ENCODE data around the gene AKT3. TPM values are rescaled to one million over a fixed set of nuclear protein-coding genes. Genes with fewer than 3 reads are reported as not detected.

The AKT3 gene
- total RNA-seq, 1 donor from 2014 or later = 36.2 TPM

DNA sequence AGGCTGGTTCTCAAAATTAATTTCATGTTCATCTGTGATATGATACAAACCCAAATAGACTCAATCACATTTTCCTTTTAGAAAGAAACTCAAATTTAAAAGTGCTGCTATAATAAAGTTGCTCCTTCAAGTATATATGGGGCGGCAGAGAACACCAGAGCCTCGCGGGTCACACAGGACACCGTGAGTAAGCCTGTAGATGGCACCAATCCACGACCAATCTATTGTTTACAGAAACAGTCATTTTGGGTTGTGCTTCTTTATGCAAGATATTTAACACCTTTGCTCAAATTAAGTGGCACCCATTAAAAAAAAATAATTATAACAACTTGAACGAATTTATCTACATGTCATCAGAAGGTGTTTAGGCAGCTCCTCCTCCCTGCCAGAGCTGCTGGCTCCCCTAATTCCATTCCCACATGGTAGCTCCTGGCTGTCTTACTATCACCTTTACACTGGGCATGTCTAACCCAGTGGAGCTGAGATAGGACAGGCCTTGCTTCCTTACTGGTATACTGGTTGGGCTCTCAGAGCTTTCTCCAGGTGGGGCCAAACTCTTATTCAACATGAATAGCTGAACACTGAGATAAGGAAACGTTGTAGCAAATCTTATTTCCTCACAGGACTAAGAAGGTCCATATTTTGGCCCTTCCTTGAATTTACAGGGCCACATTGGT, 307.2 kb downstream of the AKT3 start:
- Histone ChIP-seq H3K79me2 (ENCODE audit: low read depth) (no peaks in the 10 kb centered on the region), H3K9me3 (ENCODE audit: low read depth) (no peaks in the 10 kb centered on the region), H3F3A (ENCODE audit: low read depth) (no peaks in the 10 kb centered on the region), H3K9ac (no peak overlapping the region), H3K4me2 (no peak overlapping the region), H3K36me3 (no peaks in the 10 kb centered on the region), H3K4me1 (no peaks in the 10 kb centered on the region), H4K20me1 (ENCODE audit: low read depth) (no peaks in the 10 kb centered on the region), H3K27me3 (no peaks in the 10 kb centered on the region), H3K4me3 (no peak overlapping the region), H3K27ac (no peak overlapping the region), H2AFZ (replicated peaks) (no peak overlapping the region)
- Mint-ChIP-seq H3K9me3 (no peaks in the 10 kb centered on the region), H3K4me3 (no peak overlapping the region), H3K4me1 (no peaks in the 10 kb centered on the region), H3K27me3 (ENCODE audit: insufficient read depth, low read depth) (no peaks in the 10 kb centered on the region), H3K27ac (no peak overlapping the region), H3K36me3 (peaks cover 12% of the 10 kb centered on the region)
- TF ChIP-seq EZH2 (IDR thresholded peaks at IDR 0.05) (no peak), CTCF (IDR thresholded peaks at IDR 0.05) (no peak), EZH2phosphoT487 (IDR thresholded peaks at IDR 0.05) (no peak)
- DNase-seq (ENCODE audit: low spot score) = no peak

- no peaks in the 10 kb centered on the region for H3F3A ChIP-seq (ENCODE audit: low read depth)
- H4K20me1 ChIP-seq (ENCODE audit: low read depth) = no peaks in the 10 kb centered on the region
- no peak overlapping the region for H3K27ac Mint-ChIP-seq
- H3K9me3 ChIP-seq (ENCODE audit: low read depth) = no peaks in the 10 kb centered on the region
- no peaks in the 10 kb centered on the region for H3K9me3 Mint-ChIP-seq
- no peak for DNase-seq (ENCODE audit: low spot score)
- no peaks in the 10 kb centered on the region for H3K36me3 ChIP-seq
- no peaks in the 10 kb centered on the region for H3K27me3 Mint-ChIP-seq (ENCODE audit: insufficient read depth, low read depth)
- no peak overlapping the region for H3K27ac ChIP-seq
- no peak overlapping the region for H3K4me3 Mint-ChIP-seq
- TF ChIP-seq EZH2 (IDR thresholded peaks at IDR 0.05) (no peak), EZH2phosphoT487 (IDR thresholded peaks at IDR 0.05) (no peak), CTCF (IDR thresholded peaks at IDR 0.05) (no peak)
- peaks cover 12% of the 10 kb centered on the region for H3K36me3 Mint-ChIP-seq
- no peak overlapping the region for H2AFZ ChIP-seq (replicated peaks)
- H3K9ac ChIP-seq = no peak overlapping the region
- H3K4me1 Mint-ChIP-seq = no peaks in the 10 kb centered on the region
- no peaks in the 10 kb centered on the region for H3K4me1 ChIP-seq
- no peak overlapping the region for H3K4me2 ChIP-seq
- H3K4me3 ChIP-seq = no peak overlapping the region
- H3K79me2 ChIP-seq (ENCODE audit: low read depth) = no peaks in the 10 kb centered on the region
- no peaks in the 10 kb centered on the region for H3K27me3 ChIP-seq
Observed at GRCh38 chr1:243539636-243540035, 310.4 kb downstream of the AKT3 start.

- H3K36me3 Mint-ChIP-seq = peaks cover 4% of the 10 kb centered on the region
- Histone ChIP-seq H3K4me2 (no peak overlapping the region), H3K9ac (no peak overlapping the region), H3K27me3 (no peaks in the 10 kb centered on the region), H3K79me2 (ENCODE audit: low read depth) (no peaks in the 10 kb centered on the region), H3K4me3 (no peak overlapping the region), H4K20me1 (ENCODE audit: low read depth) (no peaks in the 10 kb centered on the region), H3K4me1 (no peaks in the 10 kb centered on the region), H3K9me3 (ENCODE audit: low read depth) (no peaks in the 10 kb centered on the region), H3K36me3 (no peaks in the 10 kb centered on the region), H2AFZ (replicated peaks) (no peak overlapping the region), H3K27ac (no peak overlapping the region), H3F3A (ENCODE audit: low read depth) (no peaks in the 10 kb centered on the region)
- TF ChIP-seq EZH2phosphoT487 (IDR thresholded peaks at IDR 0.05) = no peak
- no peak for TF ChIP-seq CTCF (IDR thresholded peaks at IDR 0.05)
- TF ChIP-seq EZH2 (IDR thresholded peaks at IDR 0.05) = no peak
- no peaks in the 10 kb centered on the region for H3K9me3 Mint-ChIP-seq
- H3K4me1 Mint-ChIP-seq = no peaks in the 10 kb centered on the region
- no peak overlapping the region for H3K27ac Mint-ChIP-seq
- H3K27me3 Mint-ChIP-seq (ENCODE audit: insufficient read depth, low read depth) = no peaks in the 10 kb centered on the region
- H3K4me3 Mint-ChIP-seq = no peak overlapping the region
- no peak for DNase-seq (ENCODE audit: low spot score)
Observed at GRCh38 chr1:243535014-243535413, 315.0 kb downstream of the AKT3 start.

Measured in neural progenitor cell (in vitro differentiated cells).